CD4-positive, CD25-positive, alpha-beta regulatory T cell (primary cell): Measurements from ENCODE around the gene CPXM2. TPM values are rescaled to one million over a fixed set of nuclear protein-coding genes. Genes with fewer than 3 reads are reported as not detected.
A peak's percentile ranks its signal among the peaks of the same experiment; 100 is the strongest.

Source experiments
- ATAC-seq, 2 donors: fragments of 150-1000 bp; cut with Tn5 transposase; one replicate each; pipeline ENCODE4 v1.10.0; 2021; ENCODE audit warnings: low read depth in 2 of 2, moderate number of reproducible peaks in 2 of 2, moderate library complexity in 1 of 2
- DNase-seq, 3 donors: peaks; one replicate each; pipeline versions ENCODE4 v3.0.0 to v3.0.0-alpha.2; 2012 to 2022; ENCODE audit warnings: mixed read lengths in 1 of 3
- H3K27ac ChIP-seq: one replicate; pipeline ENCODE4 v1.7.0; 2013; ENCODE audit warnings: mild to moderate bottlenecking, low read length; ENCODE audit not compliant: insufficient read depth, poor library complexity, severe bottlenecking
- H3K27me3 ChIP-seq: one replicate; pipeline ENCODE4 v1.7.0; 2013; ENCODE audit warnings: low read length; ENCODE audit not compliant: control insufficient read depth, insufficient read depth
- H3K36me3 ChIP-seq: one replicate; pipeline ENCODE4 v1.7.0; 2013; ENCODE audit warnings: mild to moderate bottlenecking, low read length, moderate library complexity; ENCODE audit not compliant: control insufficient read depth, insufficient read depth
- H3K4me1 ChIP-seq: 2 replicates; pipeline ENCODE4 v1.7.0; 2013; ENCODE audit warnings: mild to moderate bottlenecking, low read length; ENCODE audit not compliant: insufficient read depth, control insufficient read depth, poor library complexity, severe bottlenecking
- H3K4me3 ChIP-seq: one replicate; pipeline ENCODE4 v1.7.0; 2013; ENCODE audit warnings: low read depth, mild to moderate bottlenecking, low read length, moderate library complexity
- H3K9me3 ChIP-seq, 2 experiments: 1 replicate in 1 of 2; 2 replicates in 1 of 2; pipeline ENCODE4 v1.7.0; 2013; ENCODE audit warnings: low read length in 2 of 2, mild to moderate bottlenecking in 1 of 2, moderate library complexity in 1 of 2; ENCODE audit not compliant: control insufficient read depth in 2 of 2
- H3K27ac Mint-ChIP-seq, 3 donors: one replicate each; pipeline ENCODE4 v1.8.0; 2020 to 2022; ENCODE audit warnings: mild to moderate bottlenecking in 3 of 3, mixed read lengths in 3 of 3, moderate library complexity in 2 of 3
- H3K27me3 Mint-ChIP-seq: one replicate; pipeline ENCODE4 v1.8.0; 2022; ENCODE audit warnings: mild to moderate bottlenecking, mixed read lengths
- H3K36me3 Mint-ChIP-seq: one replicate; pipeline ENCODE4 v1.8.0; 2020; ENCODE audit warnings: mixed read lengths
- H3K4me1 Mint-ChIP-seq, 4 donors: one replicate each; pipeline ENCODE4 v1.8.0; 2020 to 2022; ENCODE audit warnings: mixed read lengths in 4 of 4, mild to moderate bottlenecking in 1 of 4
- H3K4me3 Mint-ChIP-seq, 4 donors: one replicate each; pipeline ENCODE4 v1.8.0; 2020 to 2022; ENCODE audit warnings: mild to moderate bottlenecking in 4 of 4, mixed read lengths in 4 of 4, moderate library complexity in 3 of 4
- H3K9me3 Mint-ChIP-seq, 7 donors: one replicate each; pipeline ENCODE4 v1.8.0; 2020 to 2022; ENCODE audit warnings: mixed read lengths in 7 of 7, mild to moderate bottlenecking in 3 of 7, moderate library complexity in 2 of 7
- polyA plus RNA-seq, 4 donors: library from polyadenylated mRNA; unstranded; fragments of 300-500 nt; fragmentation: Illumina TruSeq; gene quantifications; one replicate each; pipeline ENCODE4 v1.2.3, GENCODE V29; 2021
- total RNA-seq: library from RNA; stranded (reverse); gene quantifications from one replicate; pipeline ENCODE4 v1.2.3, GENCODE V29; 2022

CPXM2 gene
- total and polyA plus RNA-seq, 5 donors from 2014 or later, result not detected

DNA sequence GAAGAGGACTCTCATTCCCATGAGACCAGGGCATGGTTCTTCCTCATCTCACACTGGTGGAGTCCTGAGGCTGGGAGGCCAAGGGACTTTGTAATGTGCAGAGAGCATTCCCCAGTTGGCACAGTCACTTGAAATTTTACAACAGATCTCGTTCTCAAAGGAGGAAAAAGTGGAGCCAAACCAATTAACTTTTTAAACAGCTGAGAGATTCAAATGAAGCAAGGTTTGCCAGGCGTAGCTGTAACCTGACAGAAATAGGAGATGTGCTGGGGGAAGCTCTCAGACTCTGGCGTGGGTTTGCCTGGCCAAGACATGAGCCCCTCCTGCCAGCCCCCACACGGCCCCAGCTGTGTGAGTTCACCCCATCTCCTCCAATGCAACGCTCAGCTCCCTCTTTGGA is 12.0 kb upstream of the CPXM2 start:
- Mint-ChIP-seq H3K4me1 (no peaks in the 10 kb centered on the region), H3K4me3 (no peak overlapping the region), H3K27ac (no peak overlapping the region), H3K27me3 (peaks cover 8% of the 10 kb centered on the region), H3K9me3 (peaks cover 0 to 4% (median 0%) of the 10 kb centered on the region in 7 donors), H3K36me3 (no peaks in the 10 kb centered on the region)
- Histone ChIP-seq H3K27ac (no peak overlapping the region), H3K9me3 (no peaks in the 10 kb centered on the region), H3K36me3 (no peaks in the 10 kb centered on the region), H3K4me3 (no peak overlapping the region), H3K4me1 (no peaks in the 10 kb centered on the region), H3K27me3 (no peaks in the 10 kb centered on the region)
- ATAC-seq, result no peak
- DNase-seq, result no peak

DNA sequence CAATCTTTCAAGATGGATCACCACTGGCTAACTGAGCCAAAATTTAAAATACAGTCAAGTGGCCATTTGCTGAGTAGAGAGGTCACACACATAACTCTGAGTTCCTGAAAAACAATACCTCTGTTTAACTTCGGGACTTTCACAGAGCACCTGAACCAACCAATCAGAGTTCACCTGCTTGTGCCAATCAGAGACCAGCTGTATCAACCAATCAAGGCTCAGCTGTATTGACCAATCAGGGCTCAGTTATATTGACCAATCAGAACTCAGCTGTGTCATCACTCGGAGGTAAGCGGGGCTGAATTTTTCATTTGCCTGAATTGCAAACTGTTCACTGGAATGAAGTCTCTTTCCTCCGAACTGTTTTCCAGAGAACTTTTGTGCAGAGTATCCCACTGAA is 10.0 kb upstream of the CPXM2 start:
- H3K27ac Mint-ChIP-seq, result no peak overlapping the region
- no peaks in the 10 kb centered on the region for H3K4me1 ChIP-seq
- no peaks in the 10 kb centered on the region for H3K36me3 Mint-ChIP-seq
- no peak overlapping the region for H3K4me3 ChIP-seq
- no peak overlapping the region for H3K4me3 Mint-ChIP-seq
- no peaks in the 10 kb centered on the region for H3K36me3 ChIP-seq
- no peaks in the 10 kb centered on the region for H3K27me3 ChIP-seq
- no peaks in the 10 kb centered on the region for H3K9me3 ChIP-seq
- no peak overlapping the region for H3K27ac ChIP-seq
- DNase-seq (no peak), ATAC-seq (no peak)
- no peaks in the 10 kb centered on the region for H3K4me1 Mint-ChIP-seq
- peaks cover 0 to 4% (median 0%) of the 10 kb centered on the region in 7 donors for H3K9me3 Mint-ChIP-seq
- peaks cover 8% of the 10 kb centered on the region for H3K27me3 Mint-ChIP-seq

GRCh38 chr10:123897146-123897545 is 5.5 kb upstream of the CPXM2 start:
- peak in 1 of 3 donors; percentile 2 for DNase-seq
- no peak overlapping the region for H3K4me3 Mint-ChIP-seq
- peaks cover 0 to 4% (median 0%) of the 10 kb centered on the region in 7 donors for H3K9me3 Mint-ChIP-seq
- Histone ChIP-seq H3K4me3 (no peak overlapping the region), H3K9me3 (no peaks in the 10 kb centered on the region), H3K27me3 (no peaks in the 10 kb centered on the region), H3K36me3 (no peaks in the 10 kb centered on the region), H3K27ac (no peak overlapping the region), H3K4me1 (no peaks in the 10 kb centered on the region)
- H3K27ac Mint-ChIP-seq, result no peak overlapping the region
- H3K4me1 Mint-ChIP-seq, result peaks cover 0 to 4% (median 0%) of the 10 kb centered on the region in 4 donors
- ATAC-seq, result no peak
- H3K36me3 Mint-ChIP-seq, result no peaks in the 10 kb centered on the region
- peaks cover 24% of the 10 kb centered on the region for H3K27me3 Mint-ChIP-seq

- no peak overlapping the region for H3K4me3 ChIP-seq
- Mint-ChIP-seq H3K4me1 (peaks cover 0 to 4% (median 0%) of the 10 kb centered on the region in 4 donors), H3K4me3 (no peak overlapping the region), H3K27me3 (peaks cover 27% of the 10 kb centered on the region), H3K27ac (no peak overlapping the region), H3K9me3 (peaks cover 0 to 4% (median 0%) of the 10 kb centered on the region in 7 donors), H3K36me3 (no peaks in the 10 kb centered on the region)
- no peaks in the 10 kb centered on the region for H3K36me3 ChIP-seq
- no peak for DNase-seq
- H3K4me1 ChIP-seq, result no peaks in the 10 kb centered on the region
- no peaks in the 10 kb centered on the region for H3K27me3 ChIP-seq
- H3K27ac ChIP-seq, result no peak overlapping the region
- ATAC-seq, result no peak
- no peaks in the 10 kb centered on the region for H3K9me3 ChIP-seq
Measured at GRCh38 chr10:123896246-123896927, 4.8 kb upstream of the CPXM2 start.

- Histone ChIP-seq H3K9me3 (no peaks in the 10 kb centered on the region), H3K27ac (no peak overlapping the region), H3K36me3 (no peaks in the 10 kb centered on the region), H3K4me3 (no peak overlapping the region), H3K4me1 (no peaks in the 10 kb centered on the region), H3K27me3 (no peaks in the 10 kb centered on the region)
- no peak overlapping the region for H3K27ac Mint-ChIP-seq
- no peaks in the 10 kb centered on the region for H3K36me3 Mint-ChIP-seq
- DNase-seq (no peak), ATAC-seq (no peak)
- H3K27me3 Mint-ChIP-seq, result peaks cover 29% of the 10 kb centered on the region
- no peaks in the 10 kb centered on the region for H3K9me3 Mint-ChIP-seq
- H3K4me1 Mint-ChIP-seq, result peaks cover 0 to 4% (median 0%) of the 10 kb centered on the region in 4 donors
- no peak overlapping the region for H3K4me3 Mint-ChIP-seq
Measured at GRCh38 chr10:123893651-123894050, 2.0 kb upstream of the CPXM2 start.

DNA sequence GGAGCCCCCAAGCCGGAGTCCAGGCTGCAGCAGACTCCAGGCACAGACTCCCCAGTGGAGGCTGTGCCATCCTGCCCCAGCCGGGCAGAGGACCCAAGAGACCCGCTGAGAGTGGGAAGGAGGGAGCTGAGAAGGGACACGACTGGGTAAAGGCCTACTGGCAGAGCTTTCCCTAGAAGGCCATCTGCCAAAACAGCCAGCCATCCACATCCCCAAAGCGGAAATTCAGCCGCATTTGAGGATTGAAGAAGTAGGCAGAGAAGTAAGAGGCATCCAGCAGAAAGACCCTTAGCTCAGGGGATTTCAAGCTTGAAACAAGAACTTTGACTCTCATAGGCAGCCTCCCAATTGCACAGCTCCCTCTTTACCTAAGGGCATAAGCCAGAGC is 857 bp downstream of the CPXM2 start:
- Histone ChIP-seq H3K36me3 (no peaks in the 10 kb centered on the region), H3K4me3 (no peak overlapping the region), H3K27ac (no peak overlapping the region), H3K9me3 (no peaks in the 10 kb centered on the region), H3K27me3 (no peaks in the 10 kb centered on the region), H3K4me1 (no peaks in the 10 kb centered on the region)
- H3K4me3 Mint-ChIP-seq, result no peak overlapping the region
- ATAC-seq, result no peak
- no peak overlapping the region for H3K27ac Mint-ChIP-seq
- H3K36me3 Mint-ChIP-seq, result no peaks in the 10 kb centered on the region
- no peak for DNase-seq
- H3K27me3 Mint-ChIP-seq, result peaks cover 29% of the 10 kb centered on the region
- H3K4me1 Mint-ChIP-seq, result peaks cover 0 to 4% (median 0%) of the 10 kb centered on the region in 4 donors
- no peaks in the 10 kb centered on the region for H3K9me3 Mint-ChIP-seq

GRCh38 chr10:123890226-123890625 is 1.4 kb downstream of the CPXM2 start:
- H3K9me3 ChIP-seq, result no peaks in the 10 kb centered on the region
- H3K27me3 Mint-ChIP-seq, result peaks cover 29% of the 10 kb centered on the region
- H3K27me3 ChIP-seq, result no peaks in the 10 kb centered on the region
- no peak overlapping the region for H3K27ac Mint-ChIP-seq
- H3K36me3 ChIP-seq, result no peaks in the 10 kb centered on the region
- no peaks in the 10 kb centered on the region for H3K9me3 Mint-ChIP-seq
- no peak overlapping the region for H3K4me3 ChIP-seq
- no peaks in the 10 kb centered on the region for H3K36me3 Mint-ChIP-seq
- no peaks in the 10 kb centered on the region for H3K4me1 Mint-ChIP-seq
- no peak overlapping the region for H3K4me3 Mint-ChIP-seq
- H3K27ac ChIP-seq, result no peak overlapping the region
- no peaks in the 10 kb centered on the region for H3K4me1 ChIP-seq
- DNase-seq (no peak), ATAC-seq (no peak)

DNA sequence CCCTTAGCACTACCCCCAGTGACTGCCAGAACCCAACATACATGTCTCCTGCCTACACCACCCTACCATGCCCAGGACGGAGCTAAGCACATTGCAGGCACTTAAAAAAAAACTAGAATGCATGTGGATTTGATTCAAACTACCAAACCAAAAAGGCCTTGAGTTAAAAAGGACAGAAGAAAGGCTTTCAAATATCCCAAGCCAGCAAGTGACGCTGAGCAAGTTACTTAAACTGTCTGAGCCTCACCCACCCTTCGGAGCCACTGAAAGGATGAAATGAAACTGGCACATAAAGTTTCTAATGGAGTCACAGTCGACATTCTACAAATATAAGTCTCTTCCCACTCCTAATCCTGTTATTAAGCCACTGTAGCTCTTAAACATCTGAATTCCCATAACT is 1.8 kb downstream of the CPXM2 start:
- DNase-seq, result no peak
- Histone ChIP-seq H3K9me3 (no peaks in the 10 kb centered on the region), H3K4me1 (no peaks in the 10 kb centered on the region), H3K36me3 (no peaks in the 10 kb centered on the region), H3K4me3 (no peak overlapping the region), H3K27me3 (no peaks in the 10 kb centered on the region), H3K27ac (no peak overlapping the region)
- Mint-ChIP-seq H3K27ac (no peak overlapping the region), H3K27me3 (peaks cover 29% of the 10 kb centered on the region), H3K4me1 (no peaks in the 10 kb centered on the region), H3K36me3 (no peaks in the 10 kb centered on the region), H3K4me3 (no peak overlapping the region), H3K9me3 (no peaks in the 10 kb centered on the region)
- no peak for ATAC-seq
